Astrocyte (in vitro differentiated cells and primary cell): ENCODE measurements around the gene BNIP2. TPM values are rescaled to one million over a fixed set of nuclear protein-coding genes. Genes with fewer than 3 reads are reported as not detected.

Experiments
- DNase-seq: peaks from one replicate; pipeline ENCODE4 v3.0.0-alpha.2; 2010; ENCODE audit warnings: low read depth
- FAIRE-seq: peaks from 2 replicates; lab custom pipeline; 2011; peaks lifted over from hg19 to GRCh38; lab: Jason Lieb, UNC
- H2AFZ ChIP-seq: 2 replicates; pipeline ENCODE4 v1.6.0; 2012; ENCODE audit warnings: low read depth, low read length, inconsistent platforms
- H3K27ac ChIP-seq: 2 replicates; pipeline ENCODE4 v1.5.1; 2011; ENCODE audit warnings: low read depth, low read length, inconsistent platforms
- H3K27me3 ChIP-seq: 2 replicates; pipeline ENCODE4 v1.6.0; 2011; ENCODE audit warnings: low read length, inconsistent platforms; ENCODE audit not compliant: insufficient read depth
- H3K36me3 ChIP-seq: 2 replicates; pipeline ENCODE4 v1.5.1; 2011; ENCODE audit warnings: low read length, inconsistent platforms; ENCODE audit not compliant: insufficient read depth
- H3K4me1 ChIP-seq: 2 replicates; pipeline ENCODE4 v1.5.1; 2011; ENCODE audit warnings: low read length, inconsistent platforms; ENCODE audit not compliant: insufficient read depth
- H3K4me2 ChIP-seq: 2 replicates; pipeline ENCODE4 v1.6.0; 2012; ENCODE audit warnings: low read length, inconsistent platforms
- H3K4me3 ChIP-seq: 2 replicates; pipeline ENCODE4 v1.5.1; 2011; ENCODE audit warnings: low read depth, mild to moderate bottlenecking, low read length, inconsistent platforms; ENCODE audit not compliant: insufficient read depth
- H3K79me2 ChIP-seq: 2 replicates; pipeline ENCODE4 v1.6.0; 2012; ENCODE audit warnings: mild to moderate bottlenecking, low read length, inconsistent platforms; ENCODE audit not compliant: insufficient read depth
- H3K9ac ChIP-seq: 2 replicates; pipeline ENCODE4 v1.6.0; 2012; ENCODE audit warnings: mild to moderate bottlenecking, low read length, inconsistent platforms
- H3K9me3 ChIP-seq: 2 replicates; pipeline ENCODE4 v1.5.1; 2012; ENCODE audit warnings: low read depth, mild to moderate bottlenecking, low read length, inconsistent platforms; ENCODE audit not compliant: insufficient read depth
- H4K20me1 ChIP-seq: 2 replicates; pipeline ENCODE4 v1.6.0; 2012; ENCODE audit warnings: low read length, inconsistent platforms; ENCODE audit not compliant: insufficient read depth
- H3K27ac Mint-ChIP-seq: one replicate; pipeline ENCODE4 v1.8.0; 2021; ENCODE audit warnings: mild to moderate bottlenecking, mixed read lengths; ENCODE audit not compliant: unreplicated experiment
- H3K27me3 Mint-ChIP-seq: one replicate; pipeline ENCODE4 v1.8.0; 2021; ENCODE audit warnings: low read depth, mixed read lengths; ENCODE audit not compliant: unreplicated experiment
- H3K36me3 Mint-ChIP-seq: one replicate; pipeline ENCODE4 v1.8.0; 2021; ENCODE audit warnings: low read depth, mixed read lengths; ENCODE audit not compliant: unreplicated experiment
- H3K4me1 Mint-ChIP-seq: one replicate; pipeline ENCODE4 v1.8.0; 2021; ENCODE audit warnings: low read depth, mixed read lengths; ENCODE audit not compliant: unreplicated experiment
- H3K4me3 Mint-ChIP-seq: one replicate; pipeline ENCODE4 v1.8.0; 2021; ENCODE audit warnings: mild to moderate bottlenecking, moderate library complexity, mixed read lengths; ENCODE audit not compliant: unreplicated experiment
- H3K9me3 Mint-ChIP-seq: one replicate; pipeline ENCODE4 v1.8.0; 2021; ENCODE audit warnings: mild to moderate bottlenecking, mixed read lengths; ENCODE audit not compliant: unreplicated experiment
- CTCF ChIP-seq: IDR thresholded peaks from 2 replicates; pipeline ENCODE4 v1.5.1; 2011; ENCODE audit warnings: low read depth, mild to moderate bottlenecking, inconsistent platforms, low read length, moderate library complexity; ENCODE audit not compliant: insufficient read depth
- EZH2 ChIP-seq: IDR thresholded peaks from 2 replicates; pipeline ENCODE4 v1.6.1; 2012; ENCODE audit warnings: mild to moderate bottlenecking, low read length, inconsistent platforms; ENCODE audit not compliant: insufficient read depth
- total RNA-seq: library from RNA; stranded (reverse); gene quantifications from 2 replicates; pipeline ENCODE4 v1.2.1, GENCODE V29; 2021

The BNIP2 gene
- total RNA-seq, 1 donor from 2014 or later, result 73.1 TPM

GRCh38 chr15:59616379-59616778 is 72.7 kb downstream of the BNIP2 start:
- DNase-seq, result no peak
- peaks cover 21% of the 10 kb centered on the region for H3K27me3 Mint-ChIP-seq

GRCh38 chr15:59615661-59616060 is 73.5 kb downstream of the BNIP2 start:
- peaks cover 9% of the 10 kb centered on the region for H3K4me1 Mint-ChIP-seq
- Histone ChIP-seq H3K9me3 (no peaks in the 10 kb centered on the region), H4K20me1 (no peaks in the 10 kb centered on the region), H3K9ac (no peak overlapping the region), H3K4me1 (no peaks in the 10 kb centered on the region), H3K36me3 (no peaks in the 10 kb centered on the region), H3K79me2 (no peaks in the 10 kb centered on the region), H3K4me3 (no peak overlapping the region), H2AFZ (no peak overlapping the region), H3K4me2 (no peak overlapping the region), H3K27ac (no peak overlapping the region), H3K27me3 (peaks cover 21% of the 10 kb centered on the region)
- H3K4me3 Mint-ChIP-seq, result no peak overlapping the region
- FAIRE-seq (no peak), DNase-seq (no peak)
- H3K27ac Mint-ChIP-seq, result no peak overlapping the region
- TF ChIP-seq CTCF (no peak), EZH2 (no peak)
- H3K27me3 Mint-ChIP-seq, result peaks cover 21% of the 10 kb centered on the region
- peaks cover 2% of the 10 kb centered on the region for H3K9me3 Mint-ChIP-seq
- no peaks in the 10 kb centered on the region for H3K36me3 Mint-ChIP-seq

More at GRCh38 chr15:59616379-59616778, 72.7 kb downstream of the BNIP2 start:
- Histone ChIP-seq H3K4me3 (no peak overlapping the region), H3K27me3 (peaks cover 21% of the 10 kb centered on the region), H3K9ac (no peak overlapping the region), H3K9me3 (no peaks in the 10 kb centered on the region), H4K20me1 (no peaks in the 10 kb centered on the region), H3K79me2 (no peaks in the 10 kb centered on the region), H3K36me3 (no peaks in the 10 kb centered on the region), H3K4me1 (no peaks in the 10 kb centered on the region), H3K27ac (no peak overlapping the region), H3K4me2 (no peak overlapping the region), H2AFZ (no peak overlapping the region)
- no peak for FAIRE-seq
- Mint-ChIP-seq H3K4me3 (no peak overlapping the region), H3K36me3 (no peaks in the 10 kb centered on the region), H3K4me1 (peaks cover 7% of the 10 kb centered on the region), H3K27ac (no peak overlapping the region), H3K9me3 (peaks cover 2% of the 10 kb centered on the region)
- TF ChIP-seq CTCF, result no peak
- no peak for TF ChIP-seq EZH2

GRCh38 chr15:59614153-59614552 is 75.0 kb downstream of the BNIP2 start:
- peaks cover 21% of the 10 kb centered on the region for H3K27me3 ChIP-seq
- H3K36me3 Mint-ChIP-seq, result no peaks in the 10 kb centered on the region
- H3K4me1 Mint-ChIP-seq, result peaks cover 9% of the 10 kb centered on the region
- H3K9ac ChIP-seq, result no peak overlapping the region
- no peaks in the 10 kb centered on the region for H3K79me2 ChIP-seq
- peaks cover 16% of the 10 kb centered on the region for H3K27me3 Mint-ChIP-seq
- no peaks in the 10 kb centered on the region for H3K4me1 ChIP-seq
- no peak overlapping the region for H3K4me2 ChIP-seq
- H3K27ac ChIP-seq, result no peak overlapping the region
- TF ChIP-seq EZH2, result no peak
- peaks cover 2% of the 10 kb centered on the region for H3K9me3 Mint-ChIP-seq
- no peak for DNase-seq
- H4K20me1 ChIP-seq, result no peaks in the 10 kb centered on the region
- no peaks in the 10 kb centered on the region for H3K9me3 ChIP-seq
- H3K27ac Mint-ChIP-seq, result no peak overlapping the region
- no peak overlapping the region for H2AFZ ChIP-seq
- no peak for FAIRE-seq
- no peak overlapping the region for H3K4me3 ChIP-seq
- H3K4me3 Mint-ChIP-seq, result no peak overlapping the region
- no peaks in the 10 kb centered on the region for H3K36me3 ChIP-seq
